ENCODE results near the gene PREX1.

Gene PREX1

DNA sequence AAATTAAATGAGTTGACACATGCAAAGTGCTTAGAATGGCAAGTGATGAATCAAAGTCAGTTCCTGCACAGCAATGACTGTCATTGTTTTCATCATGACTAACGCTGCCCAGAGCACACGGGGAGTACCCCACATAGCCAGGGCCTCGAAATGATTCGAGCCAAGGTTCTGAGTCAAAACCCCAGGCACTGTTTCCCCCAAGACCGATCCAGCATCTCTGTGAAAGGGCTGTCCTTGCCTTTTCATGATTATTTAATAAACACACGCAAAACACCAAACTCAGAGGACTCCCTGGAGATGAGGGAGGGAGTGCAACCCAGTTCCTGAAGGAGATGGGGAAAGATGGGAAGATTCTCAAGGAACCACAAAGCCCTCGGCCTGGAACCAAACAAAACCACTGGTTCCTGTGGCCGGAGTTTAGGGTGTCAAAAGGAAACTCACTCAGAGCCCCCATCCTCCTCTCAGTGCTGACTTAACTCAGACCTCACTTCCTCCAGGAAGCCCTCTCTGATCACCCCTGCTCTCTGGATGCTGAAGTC lies 3.8 kb downstream of the PREX1 start:
- TF ChIP-seq, protein P1, sequence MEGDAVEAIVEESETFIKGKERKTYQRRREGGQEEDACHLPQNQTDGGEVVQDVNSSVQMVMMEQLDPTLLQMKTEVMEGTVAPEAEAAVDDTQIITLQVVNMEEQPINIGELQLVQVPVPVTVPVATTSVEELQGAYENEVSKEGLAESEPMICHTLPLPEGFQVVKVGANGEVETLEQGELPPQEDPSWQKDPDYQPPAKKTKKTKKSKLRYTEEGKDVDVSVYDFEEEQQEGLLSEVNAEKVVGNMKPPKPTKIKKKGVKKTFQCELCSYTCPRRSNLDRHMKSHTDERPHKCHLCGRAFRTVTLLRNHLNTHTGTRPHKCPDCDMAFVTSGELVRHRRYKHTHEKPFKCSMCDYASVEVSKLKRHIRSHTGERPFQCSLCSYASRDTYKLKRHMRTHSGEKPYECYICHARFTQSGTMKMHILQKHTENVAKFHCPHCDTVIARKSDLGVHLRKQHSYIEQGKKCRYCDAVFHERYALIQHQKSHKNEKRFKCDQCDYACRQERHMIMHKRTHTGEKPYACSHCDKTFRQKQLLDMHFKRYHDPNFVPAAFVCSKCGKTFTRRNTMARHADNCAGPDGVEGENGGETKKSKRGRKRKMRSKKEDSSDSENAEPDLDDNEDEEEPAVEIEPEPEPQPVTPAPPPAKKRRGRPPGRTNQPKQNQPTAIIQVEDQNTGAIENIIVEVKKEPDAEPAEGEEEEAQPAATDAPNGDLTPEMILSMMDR (IDR thresholded peaks at IDR 0.05), result no peak
- Histone ChIP-seq H3K9me3 (no peaks in the 10 kb centered on the region), H3K36me3 (no peaks in the 10 kb centered on the region), H3K27ac (peak overlapping the region in 1 of 2 donors; percentile 27), H3K4me1 (peaks cover 0 to 60% (median 23%) of the 10 kb centered on the region in 4 donors), H3K27me3 (no peaks in the 10 kb centered on the region), H3K4me3 (no peak overlapping the region)
- DNase-seq, result no peak
- intact Hi-C loops (cut with DNase I; ENCODE audit: low total_unique reads), result no loop called here

DNA sequence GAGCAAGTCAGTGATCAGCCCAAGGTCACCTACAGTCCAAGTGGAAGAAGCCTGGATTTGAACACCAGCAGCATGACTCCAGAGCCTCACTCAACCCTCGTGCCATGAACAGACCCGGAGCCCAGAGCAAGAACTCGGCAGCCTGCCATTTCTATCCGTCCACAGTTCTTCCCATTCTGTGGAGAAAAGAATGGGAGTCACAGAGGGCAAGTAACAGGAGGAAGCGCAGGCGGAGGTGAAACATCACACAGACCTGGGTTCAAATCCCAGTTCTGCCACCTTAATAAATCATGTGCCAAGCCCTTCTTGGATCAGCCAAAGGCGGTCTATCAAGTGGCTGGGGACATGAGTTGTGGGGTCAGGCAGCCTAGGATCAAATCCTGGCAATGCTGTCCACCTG lies 4.3 kb downstream of the PREX1 start:
- intact Hi-C loops (cut with DNase I; ENCODE audit: low total_unique reads), result no loop called here
- no peaks in the 10 kb centered on the region for H3K27me3 ChIP-seq
- peak overlapping the region; percentile 32 to 53 for H3K27ac ChIP-seq
- no peak overlapping the region for H3K4me3 ChIP-seq
- H3K9me3 ChIP-seq, result no peaks in the 10 kb centered on the region
- TF ChIP-seq, protein P1 (IDR thresholded peaks at IDR 0.05), result no peak
- no peak for DNase-seq
- H3K4me1 ChIP-seq, result peaks cover 0 to 57% (median 22%) of the 10 kb centered on the region in 4 donors
- no peaks in the 10 kb centered on the region for H3K36me3 ChIP-seq

DNA sequence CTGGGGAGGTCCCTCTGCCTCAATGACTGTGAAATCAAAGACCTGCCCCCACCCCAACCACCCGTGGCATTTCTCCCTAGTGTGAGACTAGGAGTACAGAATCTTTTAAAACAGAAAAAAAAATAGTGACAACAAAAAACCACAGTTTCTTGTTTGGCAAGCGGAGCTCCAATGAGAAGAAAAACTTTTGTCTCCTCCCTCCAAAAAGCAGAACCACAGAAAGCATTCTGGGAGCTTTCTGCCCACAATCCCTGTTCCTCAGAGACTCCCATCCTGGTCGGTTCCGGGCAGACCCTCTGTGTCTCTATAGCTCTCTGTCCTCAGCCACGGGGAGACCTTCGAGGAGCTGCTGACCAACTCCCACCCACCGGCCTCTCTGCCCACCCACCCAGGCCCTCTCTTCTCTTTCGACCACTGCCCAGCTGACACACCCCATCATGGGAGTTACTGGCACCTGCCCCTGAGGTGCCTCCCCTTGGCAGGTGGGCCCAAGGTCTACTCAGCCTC lies 4.9 kb downstream of the PREX1 start:
- H3K27me3 ChIP-seq, result no peaks in the 10 kb centered on the region
- intact Hi-C loops (cut with DNase I; ENCODE audit: low total_unique reads), result no loop called here

DNA sequence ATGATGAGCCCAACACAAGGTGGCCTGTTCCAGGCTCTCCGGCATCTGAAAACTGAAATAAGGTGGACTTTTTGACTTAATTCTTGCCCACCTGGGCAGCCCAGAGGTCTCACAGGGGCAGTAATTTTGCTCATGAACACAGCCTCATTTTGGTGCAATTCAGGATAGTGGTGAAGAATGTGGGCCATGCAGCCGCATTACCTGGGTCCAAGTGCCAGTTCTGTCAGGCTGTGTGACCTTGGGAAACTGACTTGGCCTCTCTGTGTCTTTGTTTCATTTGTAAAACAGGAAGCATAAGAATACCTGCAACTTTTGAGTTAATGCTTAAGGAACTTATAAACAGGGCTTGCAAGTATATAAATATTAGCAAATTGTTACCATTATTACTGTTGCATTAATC lies 5.6 kb downstream of the PREX1 start:
- Histone ChIP-seq H3K36me3 (no peaks in the 10 kb centered on the region), H3K9me3 (no peaks in the 10 kb centered on the region), H3K4me1 (peaks cover 0 to 54% (median 18%) of the 10 kb centered on the region in 4 donors), H3K27ac (no peak overlapping the region), H3K27me3 (no peaks in the 10 kb centered on the region), H3K4me3 (no peak overlapping the region)
- no peak for DNase-seq
- TF ChIP-seq, protein P1 (IDR thresholded peaks at IDR 0.05), result no peak
- intact Hi-C loops (cut with DNase I; ENCODE audit: low total_unique reads), result no loop called here

More for the DNA sequence above, 4.9 kb downstream of the PREX1 start:
- H3K4me3 ChIP-seq, result no peak overlapping the region
- H3K36me3 ChIP-seq, result no peaks in the 10 kb centered on the region
- no peak for DNase-seq
- H3K4me1 ChIP-seq, result peaks cover 0 to 54% (median 20%) of the 10 kb centered on the region in 4 donors
- TF ChIP-seq, protein P1 (IDR thresholded peaks at IDR 0.05), result no peak
- H3K9me3 ChIP-seq, result no peaks in the 10 kb centered on the region
- H3K27ac ChIP-seq, result peak overlapping the region; percentile 32 to 53

DNA sequence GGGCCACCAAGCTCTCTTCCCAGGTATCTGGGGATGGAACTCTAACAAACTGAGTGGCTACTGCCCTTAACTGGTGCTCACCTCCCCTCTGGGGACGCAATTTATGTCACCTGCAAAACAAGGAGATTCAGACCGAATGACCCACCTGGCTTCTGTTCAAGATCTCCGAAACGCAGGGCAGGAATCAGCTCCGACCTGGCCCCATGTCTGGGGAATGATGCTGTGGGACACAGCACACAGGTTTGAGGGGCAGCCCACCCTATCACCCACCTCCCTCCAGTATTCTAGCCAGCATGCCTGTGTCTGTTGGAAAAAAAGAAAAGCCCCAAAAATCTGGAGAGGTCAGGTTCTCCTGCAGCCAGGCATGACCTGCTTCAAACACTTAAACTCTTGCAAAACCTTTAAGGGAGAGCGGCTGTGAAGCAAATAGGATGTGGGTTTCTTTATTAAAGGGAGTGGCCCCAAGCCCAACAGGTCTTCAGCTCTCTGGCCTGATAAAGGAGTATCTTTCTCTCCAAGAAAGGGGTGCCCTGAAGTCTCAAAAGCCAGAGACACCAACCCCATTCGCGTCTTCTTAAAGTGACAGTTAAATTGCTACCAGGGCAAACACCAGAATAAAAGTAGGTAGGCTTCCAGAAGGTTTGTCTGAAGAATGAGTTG lies 6.4 kb downstream of the PREX1 start:
- Histone ChIP-seq H3K36me3 (no peaks in the 10 kb centered on the region), H3K9me3 (no peaks in the 10 kb centered on the region), H3K4me3 (no peak overlapping the region), H3K27ac (no peak overlapping the region), H3K4me1 (peaks cover 0 to 48% (median 15%) of the 10 kb centered on the region in 4 donors), H3K27me3 (no peaks in the 10 kb centered on the region)
- DNase-seq, result no peak
- TF ChIP-seq, protein P1 (IDR thresholded peaks at IDR 0.05), result no peak
- intact Hi-C loops (cut with DNase I; ENCODE audit: low total_unique reads), result no loop called here
